ENCODE results near the gene SQOR. TPM values are rescaled to one million over a fixed set of nuclear protein-coding genes. Genes with fewer than 3 reads are reported as not detected.

The SQOR gene
- total and polyA plus RNA-seq, 2 of the 4 experiments (the other 2 are of a cell fraction): 22.1 to 40.3 TPM

DNA sequence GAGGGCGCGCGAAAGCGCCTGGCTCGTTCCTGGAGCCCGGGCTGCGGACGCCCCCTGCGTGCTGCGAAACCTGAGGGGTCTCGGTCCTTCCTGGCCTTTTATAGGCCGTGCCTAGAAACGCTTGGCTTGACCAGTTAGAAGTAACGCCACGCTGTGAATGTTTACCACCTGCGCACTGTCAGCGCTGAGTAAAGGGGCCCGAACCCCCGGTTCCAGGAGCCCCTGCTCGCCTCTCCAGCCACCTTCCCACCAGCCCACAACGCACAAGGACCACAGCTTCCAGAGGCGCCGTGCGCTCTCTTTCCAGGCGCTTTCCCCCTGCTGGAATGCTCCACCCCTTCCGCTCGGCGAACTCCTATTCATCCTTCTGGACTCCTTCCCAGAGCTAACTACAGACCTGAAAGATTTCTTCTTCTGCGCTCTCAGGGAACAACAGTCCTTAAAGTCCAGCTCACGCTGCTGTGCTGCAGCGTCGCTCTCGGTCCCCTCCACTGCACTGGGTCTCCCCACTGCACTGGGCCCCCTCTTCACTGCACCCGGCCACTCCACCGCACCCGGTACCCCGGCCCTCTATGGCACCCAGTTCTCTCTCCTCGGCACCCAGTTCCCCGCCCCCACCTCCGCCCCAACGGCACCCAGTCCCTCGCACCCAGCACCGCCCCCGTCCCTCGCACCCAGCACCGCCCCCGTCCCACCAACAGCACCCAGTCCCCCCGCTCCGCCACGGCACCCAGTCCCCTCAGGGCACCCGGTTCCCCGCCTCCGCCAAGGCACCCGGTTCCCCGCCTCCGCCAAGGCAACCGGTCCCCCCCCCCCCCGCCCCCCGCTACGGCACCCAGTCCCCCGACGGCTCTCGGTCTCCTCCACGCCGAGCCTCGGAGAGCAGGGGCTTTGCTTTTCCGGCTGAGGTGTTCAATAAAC lies 69.8 kb downstream of the SQOR start:
- Histone ChIP-seq H3K27ac (ENCODE audit: insufficient read depth, low read length) (no peak overlapping the region), H3K23ac (ENCODE audit: low read depth, low read length) (peak overlapping the region; percentile 4), H3K9ac (ENCODE audit: low read depth, low read length) (peak overlapping the region; percentile 72), H3K4me3 (ENCODE audit: insufficient read depth, low read depth, low read length) (peak overlapping the region; percentile 43), H2AFZ (replicated peaks; ENCODE audit: low read length, poor library complexity) (peak overlapping the region; percentile 97), H3K4me1 (ENCODE audit: control insufficient read depth, insufficient read depth, low read length) (no peaks in the 10 kb centered on the region), H3K79me1 (ENCODE audit: low read depth in 1 of 2, low read length in 2 of 2) (no peaks in the 10 kb centered on the region), H3K4me2 (ENCODE audit: low read depth, low read length) (peak overlapping the region; percentile 71), H3K27me3 (ENCODE audit: control insufficient read depth, insufficient read depth, low read length) (0 out of 2 replicates have a peak, but pooled peaks cover 2% of the 10 kb centered on the region), H3K56ac (ENCODE audit: extremely low read depth, insufficient read depth, low read length) (no peak overlapping the region; the same call in 1 of the 2 replicates), H2BK120ac (ENCODE audit: low read depth, low read length) (peak overlapping the region; percentile 1; the same call in 1 of the 2 replicates), H2AK5ac (ENCODE audit: low read depth, low read length) (no peak overlapping the region), H4K5ac (ENCODE audit: low read depth, low read length) (no peak overlapping the region), H2BK20ac (ENCODE audit: low read depth, low read length) (no peak overlapping the region), H2BK5ac (ENCODE audit: low read depth, low read length, poor library complexity, severe bottlenecking) (no peak overlapping the region), H3K4ac (ENCODE audit: low read depth, low read length) (no peak overlapping the region; the same call in none of the 2 replicates), H3K14ac (replicated peaks; ENCODE audit: low read depth, low read length) (no peak overlapping the region), H3K9me3 (ENCODE audit: control insufficient read depth, insufficient read depth, low read length) (no peaks in the 10 kb centered on the region), H3K18ac (ENCODE audit: low read depth, low read length) (peak overlapping the region; percentile 40; the same call in 1 of the 2 replicates), H3K36me3 (ENCODE audit: control insufficient read depth, insufficient read depth, low read length) (no peaks in the 10 kb centered on the region), H4K20me1 (ENCODE audit: insufficient read depth, low read length) (no peaks in the 10 kb centered on the region), H3K9me1 (ENCODE audit: insufficient read depth, low read length) (no peaks in the 10 kb centered on the region), H4K91ac (ENCODE audit: insufficient read depth, low read depth, low read length) (no peak overlapping the region), H2BK15ac (ENCODE audit: low read depth, low read length) (0 out of 3 replicates have a peak overlapping the region, but pooled peaks have one; percentile 51), H2AK9ac (replicated peaks; ENCODE audit: low read depth, low read length, poor library complexity) (peak overlapping the region; percentile 33), H4K8ac (ENCODE audit: low read depth in 2 of 2, low read length in 2 of 2) (peak overlapping the region; percentile 38 to 81; a peak in 3 of 4 replicates)
- no TSS peak for BruUV-seq (replicated peaks)
- DNase-seq: peak; percentile 37
- in situ Hi-C loops (cut with MboI; ENCODE audit: low sequenced_read_pairs): no loop called here
- dilution Hi-C loops (cut with HindIII; ENCODE audit: low sequenced_read_pairs, unreplicated experiment): no loop called here
- ChIA-PET CTCF (interaction anchor here (0.7 to 1.3 kb wide), 7 partner anchors 10 to 176 kb away, joined by 3 to 4 read pairs (median 3); no protein-coding TSS in a partner anchor), POLR2A (ENCODE audit: unreplicated experiment) (no interaction called here)
- peak; percentile 49 for ATAC-seq (ENCODE audit: low read depth)
- WGBS, 2 experiments (ENCODE audit: extremely low coverage in 2 of 2, insufficient read length in 1 of 2): 22% methylated on average over 18 of the region's 67 CpGs; no CpG with 5 or more reads in 1 of the 2 experiments
- intact Hi-C loops (cut with micrococcal nuclease): loop anchor here (1.0 to 10.0 kb wide), 4 partner anchors 64 to 1478 kb away; no protein-coding TSS in a partner anchor
- no peak for TF ChIP-seq MAFK (IDR thresholded peaks at IDR 0.05; ENCODE audit: low read depth, low read length)
- no peak for TF ChIP-seq RAD21 (IDR thresholded peaks at IDR 0.05; ENCODE audit: low read length)
- no peak for TF ChIP-seq FOS (IDR thresholded peaks at IDR 0.05; ENCODE audit: low read depth, low read length)
- no peak for TF ChIP-seq RFX5 (IDR thresholded peaks at IDR 0.05; ENCODE audit: low read depth, low read length)
- TF ChIP-seq MAZ (IDR thresholded peaks at IDR 0.05; ENCODE audit: borderline replicate concordance, low read depth, low read length): no peak
- TF ChIP-seq, protein P1, sequence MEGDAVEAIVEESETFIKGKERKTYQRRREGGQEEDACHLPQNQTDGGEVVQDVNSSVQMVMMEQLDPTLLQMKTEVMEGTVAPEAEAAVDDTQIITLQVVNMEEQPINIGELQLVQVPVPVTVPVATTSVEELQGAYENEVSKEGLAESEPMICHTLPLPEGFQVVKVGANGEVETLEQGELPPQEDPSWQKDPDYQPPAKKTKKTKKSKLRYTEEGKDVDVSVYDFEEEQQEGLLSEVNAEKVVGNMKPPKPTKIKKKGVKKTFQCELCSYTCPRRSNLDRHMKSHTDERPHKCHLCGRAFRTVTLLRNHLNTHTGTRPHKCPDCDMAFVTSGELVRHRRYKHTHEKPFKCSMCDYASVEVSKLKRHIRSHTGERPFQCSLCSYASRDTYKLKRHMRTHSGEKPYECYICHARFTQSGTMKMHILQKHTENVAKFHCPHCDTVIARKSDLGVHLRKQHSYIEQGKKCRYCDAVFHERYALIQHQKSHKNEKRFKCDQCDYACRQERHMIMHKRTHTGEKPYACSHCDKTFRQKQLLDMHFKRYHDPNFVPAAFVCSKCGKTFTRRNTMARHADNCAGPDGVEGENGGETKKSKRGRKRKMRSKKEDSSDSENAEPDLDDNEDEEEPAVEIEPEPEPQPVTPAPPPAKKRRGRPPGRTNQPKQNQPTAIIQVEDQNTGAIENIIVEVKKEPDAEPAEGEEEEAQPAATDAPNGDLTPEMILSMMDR (conservative IDR thresholded peaks at IDR 0.05; ENCODE audit: low read depth, low read length): no peak
- TF ChIP-seq CHD1 (IDR thresholded peaks at IDR 0.05; ENCODE audit: low read depth, low read length): no peak
- TF ChIP-seq MXI1 (IDR thresholded peaks at IDR 0.05; ENCODE audit: borderline replicate concordance, low read depth, low read length): no peak
- no peak for TF ChIP-seq NFE2L2 (IDR thresholded peaks at IDR 0.05; ENCODE audit: low read depth, low read length)
- no peak for TF ChIP-seq SMC3 (IDR thresholded peaks at IDR 0.05; ENCODE audit: low read depth, low read length)
- TF ChIP-seq RCOR1 (IDR thresholded peaks at IDR 0.05; ENCODE audit: insufficient replicate concordance, low read length): no peak
- TF ChIP-seq, protein P2, sequence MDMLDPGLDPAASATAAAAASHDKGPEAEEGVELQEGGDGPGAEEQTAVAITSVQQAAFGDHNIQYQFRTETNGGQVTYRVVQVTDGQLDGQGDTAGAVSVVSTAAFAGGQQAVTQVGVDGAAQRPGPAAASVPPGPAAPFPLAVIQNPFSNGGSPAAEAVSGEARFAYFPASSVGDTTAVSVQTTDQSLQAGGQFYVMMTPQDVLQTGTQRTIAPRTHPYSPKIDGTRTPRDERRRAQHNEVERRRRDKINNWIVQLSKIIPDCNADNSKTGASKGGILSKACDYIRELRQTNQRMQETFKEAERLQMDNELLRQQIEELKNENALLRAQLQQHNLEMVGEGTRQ (IDR thresholded peaks at IDR 0.05; ENCODE audit: low read depth, low read length): no peak
- TF ChIP-seq BHLHE40 (IDR thresholded peaks at IDR 0.05; ENCODE audit: low read depth, low read length): no peak

Measured in IMR-90 (cell line).